ACC112 (cell line): Measurements from ENCODE around the gene SMG1.

Experiments used
- H2AFZ ChIP-seq: fragments of 200-600 bp; sonication (generic); one replicate; pipeline ENCODE4 v1.6.0; 2017; ENCODE audit warnings: antibody characterized with exemption, low read length; ENCODE audit not compliant: unreplicated experiment
- H3K27ac ChIP-seq: fragments of 200-600 bp; sonication (generic); 2 replicates; pipeline ENCODE4 v1.5.1; 2014; ENCODE audit warnings: low read depth, mild to moderate bottlenecking, antibody characterized with exemption, low read length, moderate library complexity
- H3K27me3 ChIP-seq: fragments of 200-600 bp; sonication (generic); 2 replicates; pipeline ENCODE4 v1.6.1; 2014; ENCODE audit warnings: mild to moderate bottlenecking, antibody characterized with exemption, low read length, moderate library complexity, mixed read lengths; ENCODE audit not compliant: insufficient read depth
- H3K36me3 ChIP-seq: fragments of 200-600 bp; sonication (generic); 2 replicates; pipeline ENCODE4 v1.6.1; 2016; ENCODE audit warnings: mild to moderate bottlenecking, antibody characterized with exemption, low read length, moderate library complexity, mixed read lengths; ENCODE audit not compliant: insufficient read depth
- H3K4me1 ChIP-seq: fragments of 200-600 bp; sonication (generic); one replicate; pipeline ENCODE4 v1.6.1; 2016; ENCODE audit warnings: low read length, mixed read lengths; ENCODE audit not compliant: insufficient read depth, unreplicated experiment, control insufficient read depth
- H3K4me3 ChIP-seq: fragments of 200-600 bp; sonication (generic); 2 replicates; pipeline ENCODE4 v1.5.1; 2014; ENCODE audit warnings: mild to moderate bottlenecking, low read depth, low read length
- H3K79me2 ChIP-seq: fragments of 200-600 bp; sonication (generic); one replicate; pipeline ENCODE4 v1.6.0; 2016; ENCODE audit warnings: low read length; ENCODE audit not compliant: control insufficient read depth, unreplicated experiment, insufficient read depth

Gene SMG1

GRCh38 chr16:18846416-18846815 lies 79.8 kb downstream of the SMG1 start:
- H3K27me3 ChIP-seq: no peaks in the 10 kb centered on the region
- H3K36me3 ChIP-seq: peaks cover 37% of the 10 kb centered on the region
- peaks cover 3% of the 10 kb centered on the region for H3K79me2 ChIP-seq
- H3K4me3 ChIP-seq: no peak overlapping the region
- H2AFZ ChIP-seq: no peak overlapping the region
- no peaks in the 10 kb centered on the region for H3K4me1 ChIP-seq
- H3K27ac ChIP-seq: no peak overlapping the region

GRCh38 chr16:18842565-18842964 lies 83.6 kb downstream of the SMG1 start:
- Histone ChIP-seq H3K27me3 (no peaks in the 10 kb centered on the region), H3K4me1 (no peaks in the 10 kb centered on the region), H3K27ac (no peak overlapping the region), H2AFZ (no peak overlapping the region), H3K36me3 (peaks cover 38% of the 10 kb centered on the region), H3K79me2 (peaks cover 3% of the 10 kb centered on the region), H3K4me3 (no peak overlapping the region)

- Histone ChIP-seq H3K4me3 (no peak overlapping the region), H3K27ac (no peak overlapping the region), H3K79me2 (peaks cover 3% of the 10 kb centered on the region), H2AFZ (no peak overlapping the region), H3K4me1 (no peaks in the 10 kb centered on the region), H3K36me3 (peaks cover 38% of the 10 kb centered on the region), H3K27me3 (no peaks in the 10 kb centered on the region)
Observed at GRCh38 chr16:18841833-18842525, 84.2 kb downstream of the SMG1 start.

GRCh38 chr16:18839555-18839954 lies 86.7 kb downstream of the SMG1 start:
- H3K27me3 ChIP-seq: no peaks in the 10 kb centered on the region
- H2AFZ ChIP-seq: no peak overlapping the region
- no peak overlapping the region for H3K27ac ChIP-seq
- H3K4me3 ChIP-seq: no peak overlapping the region
- H3K4me1 ChIP-seq: no peaks in the 10 kb centered on the region
- peaks cover 3% of the 10 kb centered on the region for H3K79me2 ChIP-seq
- peaks cover 44% of the 10 kb centered on the region for H3K36me3 ChIP-seq

- H3K27ac ChIP-seq: no peak overlapping the region
- H3K27me3 ChIP-seq: no peaks in the 10 kb centered on the region
- no peaks in the 10 kb centered on the region for H3K79me2 ChIP-seq
- H2AFZ ChIP-seq: no peak overlapping the region
- H3K4me3 ChIP-seq: no peak overlapping the region
- no peaks in the 10 kb centered on the region for H3K4me1 ChIP-seq
- H3K36me3 ChIP-seq: peaks cover 55% of the 10 kb centered on the region
Observed at GRCh38 chr16:18836702-18837101, 89.5 kb downstream of the SMG1 start.

- Histone ChIP-seq H3K27me3 (no peaks in the 10 kb centered on the region), H2AFZ (no peak overlapping the region), H3K79me2 (no peaks in the 10 kb centered on the region), H3K4me3 (no peak overlapping the region), H3K27ac (no peak overlapping the region), H3K4me1 (no peaks in the 10 kb centered on the region), H3K36me3 (peaks cover 64% of the 10 kb centered on the region)
Observed at GRCh38 chr16:18834864-18835263, 91.3 kb downstream of the SMG1 start.

- Histone ChIP-seq H3K4me1 (no peaks in the 10 kb centered on the region), H3K27ac (no peak overlapping the region), H3K4me3 (no peak overlapping the region), H3K36me3 (peaks cover 74% of the 10 kb centered on the region), H2AFZ (no peak overlapping the region), H3K79me2 (no peaks in the 10 kb centered on the region), H3K27me3 (no peaks in the 10 kb centered on the region)
Observed at GRCh38 chr16:18833707-18834505, 92.3 kb downstream of the SMG1 start.

GRCh38 chr16:18832613-18833012 lies 93.6 kb downstream of the SMG1 start:
- H3K79me2 ChIP-seq: no peaks in the 10 kb centered on the region
- H3K4me1 ChIP-seq: no peaks in the 10 kb centered on the region
- peaks cover 72% of the 10 kb centered on the region for H3K36me3 ChIP-seq

GRCh38 chr16:18832006-18832405 lies 94.2 kb downstream of the SMG1 start:
- H3K36me3 ChIP-seq: peaks cover 66% of the 10 kb centered on the region
- no peak overlapping the region for H3K4me3 ChIP-seq
- H3K79me2 ChIP-seq: no peaks in the 10 kb centered on the region
- H3K27me3 ChIP-seq: no peaks in the 10 kb centered on the region
- H2AFZ ChIP-seq: no peak overlapping the region
- no peak overlapping the region for H3K27ac ChIP-seq
- H3K4me1 ChIP-seq: no peaks in the 10 kb centered on the region

More at GRCh38 chr16:18832613-18833012, 93.6 kb downstream of the SMG1 start:
- no peaks in the 10 kb centered on the region for H3K27me3 ChIP-seq
- H3K4me3 ChIP-seq: no peak overlapping the region
- H2AFZ ChIP-seq: no peak overlapping the region
- no peak overlapping the region for H3K27ac ChIP-seq

GRCh38 chr16:18829251-18829650 lies 97.0 kb downstream of the SMG1 start:
- Histone ChIP-seq H3K27ac (no peak overlapping the region), H3K4me1 (no peaks in the 10 kb centered on the region), H3K4me3 (no peak overlapping the region), H2AFZ (no peak overlapping the region), H3K27me3 (no peaks in the 10 kb centered on the region), H3K36me3 (peaks cover 46% of the 10 kb centered on the region), H3K79me2 (no peaks in the 10 kb centered on the region)

GRCh38 chr16:18827890-18828289 lies 98.3 kb downstream of the SMG1 start:
- peaks cover 39% of the 10 kb centered on the region for H3K36me3 ChIP-seq

More at GRCh38 chr16:18827890-18828289, 98.3 kb downstream of the SMG1 start:
- H2AFZ ChIP-seq: no peak overlapping the region
- no peaks in the 10 kb centered on the region for H3K27me3 ChIP-seq
- no peak overlapping the region for H3K4me3 ChIP-seq
- no peaks in the 10 kb centered on the region for H3K4me1 ChIP-seq
- H3K27ac ChIP-seq: no peak overlapping the region
- H3K79me2 ChIP-seq: no peaks in the 10 kb centered on the region
